ENCODE measurements around the gene ATP10A.

ATP10A gene

GRCh38 chr15:25825207-25825606 is 37.9 kb downstream of the ATP10A start:
- no peak for DNase-seq (ENCODE audit: low spot score)

GRCh38 chr15:25824618-25825017 is 38.5 kb downstream of the ATP10A start:
- no peak for DNase-seq (ENCODE audit: low spot score)

- no peak for DNase-seq (ENCODE audit: low spot score)
Measured at GRCh38 chr15:25812845-25813244, 50.3 kb downstream of the ATP10A start.

DNA sequence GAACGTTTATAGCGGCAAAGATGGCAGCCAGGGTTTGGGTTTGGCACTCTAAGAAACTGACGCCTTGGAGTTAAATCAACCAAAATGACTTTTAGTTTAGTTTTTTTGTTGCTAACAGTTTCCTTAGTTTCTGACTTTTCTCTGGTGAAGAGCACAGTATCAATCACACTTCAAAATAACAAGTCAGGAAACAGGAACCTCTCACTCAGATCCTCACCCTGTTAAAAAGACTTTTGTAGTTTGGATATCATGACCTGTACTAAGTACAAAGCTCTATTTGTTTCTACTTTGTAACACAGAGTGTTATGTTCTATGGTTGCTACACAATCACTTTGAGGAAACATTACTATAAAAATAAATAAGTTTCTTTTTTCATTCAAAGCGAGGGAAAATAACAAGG is 51.1 kb downstream of the ATP10A start:
- no peak for DNase-seq (ENCODE audit: low spot score)

- DNase-seq (ENCODE audit: low spot score) = no peak
Measured at GRCh38 chr15:25811481-25811906, 51.6 kb downstream of the ATP10A start.

DNA sequence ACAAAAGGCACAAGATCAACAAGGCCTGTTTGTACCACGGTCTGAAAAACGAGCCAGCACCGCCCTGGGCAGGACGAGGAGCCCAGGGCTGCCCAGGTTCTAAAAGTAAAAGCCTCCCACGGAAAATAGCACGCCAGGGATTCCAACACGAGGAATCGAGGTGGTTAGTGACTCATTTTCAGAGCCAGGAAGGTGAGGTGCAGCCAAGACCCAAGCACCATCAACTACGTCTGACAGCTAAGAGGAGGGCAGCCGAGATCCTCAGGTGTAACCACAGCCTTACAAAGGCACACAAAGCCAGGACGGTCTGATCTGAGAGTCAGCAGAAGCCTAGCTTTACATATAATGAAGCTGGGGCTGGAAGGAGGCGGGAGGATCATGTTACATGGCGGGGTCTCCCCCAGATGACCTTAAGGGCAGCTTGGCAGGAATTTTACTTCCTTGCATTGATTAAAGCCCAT is 52.5 kb downstream of the ATP10A start:
- no peak for DNase-seq (ENCODE audit: low spot score)

DNA sequence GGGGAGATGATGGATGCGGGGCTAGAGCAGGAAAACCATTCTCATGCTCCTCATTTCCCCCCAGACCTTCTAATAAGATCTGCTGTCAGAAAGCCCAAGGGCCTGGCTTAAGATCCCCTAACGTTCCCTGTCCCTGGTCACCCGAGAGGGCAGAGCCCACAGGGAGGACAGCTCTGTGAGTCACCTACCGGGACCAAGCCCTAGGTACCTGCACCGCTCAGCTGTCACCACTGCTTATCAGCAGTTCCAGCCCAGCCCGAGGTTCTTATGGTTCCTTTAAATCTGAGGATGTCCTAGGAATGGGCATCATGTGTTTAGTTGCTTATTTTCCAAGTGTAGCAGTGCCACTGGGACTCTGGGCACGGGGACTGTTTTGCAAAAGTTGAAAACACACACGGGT is 53.0 kb downstream of the ATP10A start:
- no peak for DNase-seq (ENCODE audit: low spot score)

DNA sequence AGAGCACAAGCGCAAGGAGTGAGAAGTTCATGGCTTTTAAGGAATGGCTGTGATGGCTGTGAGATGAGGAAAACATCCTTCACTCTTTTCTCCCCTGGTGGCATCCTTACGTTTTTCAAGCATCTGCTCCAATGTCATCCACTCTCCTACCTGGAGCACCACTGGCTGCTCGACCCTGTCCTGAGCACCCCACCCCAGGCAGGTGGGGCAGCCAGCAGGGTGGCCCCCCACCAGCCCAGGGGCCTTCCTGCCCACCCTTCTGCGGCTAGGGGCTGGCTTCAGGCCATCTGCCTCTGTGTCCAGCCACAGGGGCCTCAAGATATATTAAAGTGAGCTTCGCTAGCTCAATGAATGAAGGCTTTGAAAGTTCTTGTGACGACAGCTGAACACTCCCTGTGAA is 56.1 kb downstream of the ATP10A start:
- no peak for DNase-seq (ENCODE audit: low spot score)

DNA sequence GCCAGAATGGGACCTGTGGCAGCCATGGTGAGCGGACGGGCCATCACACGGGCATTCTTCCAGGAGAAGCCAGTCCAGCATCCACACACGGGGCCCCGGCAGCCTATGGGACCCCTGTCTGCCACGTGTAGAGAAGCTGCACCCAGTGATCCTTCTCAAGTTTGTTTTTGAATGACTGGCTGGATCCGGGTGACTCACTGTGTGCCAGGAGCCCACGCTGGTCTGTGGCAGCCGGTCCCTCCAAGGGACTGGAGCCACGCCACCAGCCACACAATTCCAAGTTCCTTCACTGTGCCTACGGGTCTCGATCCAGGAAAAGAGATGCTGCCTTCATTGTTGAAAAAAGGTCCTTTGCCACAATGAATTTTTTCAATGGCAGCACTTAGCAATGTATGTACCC is 58.1 kb downstream of the ATP10A start:
- DNase-seq (ENCODE audit: low spot score) = no peak

- DNase-seq (ENCODE audit: low spot score) = no peak
Measured at GRCh38 chr15:25804451-25804850, 58.7 kb downstream of the ATP10A start.

GRCh38 chr15:25803541-25803940 is 59.6 kb downstream of the ATP10A start:
- DNase-seq (ENCODE audit: low spot score) = no peak

DNA sequence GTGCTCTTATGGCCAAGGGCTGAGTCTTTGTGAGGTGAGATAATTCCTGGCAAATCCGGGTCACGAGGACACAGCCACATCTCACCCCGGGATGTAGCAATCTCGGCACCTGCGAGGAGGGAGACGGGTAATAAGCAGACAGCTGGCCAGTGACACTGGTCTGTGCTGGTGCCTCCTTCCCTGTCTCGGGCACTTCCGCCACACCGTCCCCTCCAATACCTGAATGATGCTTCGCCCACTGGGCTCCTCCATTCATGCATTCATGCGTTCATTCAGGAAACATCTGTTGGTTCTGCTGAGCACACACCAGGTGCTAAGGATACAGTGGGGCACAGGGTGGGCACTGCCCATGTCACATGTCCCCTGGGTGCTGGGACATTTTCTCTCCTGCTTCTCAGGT is 60.1 kb downstream of the ATP10A start:
- no peak for DNase-seq (ENCODE audit: low spot score)

- no peak for DNase-seq (ENCODE audit: low spot score)
Measured at GRCh38 chr15:25802285-25802830, 60.8 kb downstream of the ATP10A start.

DNA sequence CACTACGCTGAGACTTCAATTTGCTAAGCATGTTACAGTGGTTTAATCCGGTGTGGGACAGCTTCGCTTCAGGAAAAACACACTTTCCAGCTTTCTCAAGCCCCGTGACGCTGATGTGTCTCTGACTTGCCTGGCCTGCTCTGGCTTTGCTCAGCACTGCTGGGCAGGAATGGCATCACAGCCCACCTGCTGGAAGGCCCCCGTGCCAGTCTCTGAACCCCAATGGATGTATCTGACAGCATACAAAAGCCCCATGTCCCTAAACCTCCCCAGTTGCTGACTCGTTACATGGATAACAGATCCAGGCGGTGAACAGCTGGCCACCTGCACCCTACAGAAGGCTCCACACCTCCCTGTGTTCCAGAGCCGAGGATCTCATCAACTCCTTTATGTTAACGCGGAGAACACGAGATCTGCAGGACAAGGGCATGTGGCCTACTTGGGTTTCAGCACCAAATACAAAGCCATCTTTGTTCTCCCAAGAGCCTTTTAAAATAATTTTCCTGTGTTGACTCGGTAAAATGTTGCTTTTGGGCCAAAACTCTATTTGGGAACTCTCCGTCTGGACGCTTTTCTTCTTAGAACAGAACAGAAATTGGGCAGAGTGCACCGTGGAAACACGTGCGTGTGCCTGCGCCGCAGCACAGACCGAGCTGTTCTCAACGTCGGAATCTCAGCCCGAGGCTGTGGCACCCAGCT is 61.4 kb downstream of the ATP10A start:
- DNase-seq (ENCODE audit: low spot score) = no peak

DNA sequence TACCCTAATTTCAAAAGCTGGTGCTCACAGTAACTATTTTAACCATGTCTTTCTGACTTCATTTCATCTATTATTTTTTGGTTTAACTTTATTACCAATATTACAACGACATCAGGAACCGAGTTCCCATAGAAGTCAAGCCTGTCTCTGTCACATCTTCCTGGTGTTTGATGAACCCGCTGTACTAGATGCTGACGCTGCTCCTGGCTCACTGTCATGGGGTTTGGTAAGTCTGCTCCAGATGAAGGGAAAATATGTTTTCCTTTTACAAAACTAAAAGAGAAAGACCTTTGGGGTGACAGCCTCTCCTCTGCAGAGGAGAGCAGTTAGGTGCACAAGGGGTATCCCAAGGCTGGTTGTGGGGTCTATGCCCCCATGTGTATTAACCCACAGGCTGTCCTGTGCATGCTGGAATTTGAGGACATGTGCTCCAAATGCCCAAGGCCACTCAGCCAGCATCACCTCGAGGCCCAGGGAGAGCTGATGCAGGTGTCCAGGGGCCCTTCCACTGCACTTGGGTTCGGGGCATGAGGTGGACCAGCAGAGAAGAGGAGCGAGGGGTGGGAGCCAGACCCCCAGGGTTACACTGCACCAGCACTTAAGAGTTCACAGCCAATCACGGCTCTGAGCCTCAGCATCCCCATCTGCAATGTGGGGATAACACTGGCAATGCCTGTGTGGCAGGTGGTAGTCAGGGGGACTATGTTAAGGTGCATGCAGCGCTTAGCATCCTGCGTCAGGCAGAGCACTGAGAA is 62.2 kb downstream of the ATP10A start:
- DNase-seq (ENCODE audit: low spot score) = no peak

- no peak for DNase-seq (ENCODE audit: low spot score)
Measured at GRCh38 chr15:25799906-25800700, 63.0 kb downstream of the ATP10A start.

GRCh38 chr15:25797936-25798901 is 64.9 kb downstream of the ATP10A start:
- DNase-seq (ENCODE audit: low spot score) = no peak

GRCh38 chr15:25797511-25797935 is 65.6 kb downstream of the ATP10A start:
- no peak for DNase-seq (ENCODE audit: low spot score)

DNA sequence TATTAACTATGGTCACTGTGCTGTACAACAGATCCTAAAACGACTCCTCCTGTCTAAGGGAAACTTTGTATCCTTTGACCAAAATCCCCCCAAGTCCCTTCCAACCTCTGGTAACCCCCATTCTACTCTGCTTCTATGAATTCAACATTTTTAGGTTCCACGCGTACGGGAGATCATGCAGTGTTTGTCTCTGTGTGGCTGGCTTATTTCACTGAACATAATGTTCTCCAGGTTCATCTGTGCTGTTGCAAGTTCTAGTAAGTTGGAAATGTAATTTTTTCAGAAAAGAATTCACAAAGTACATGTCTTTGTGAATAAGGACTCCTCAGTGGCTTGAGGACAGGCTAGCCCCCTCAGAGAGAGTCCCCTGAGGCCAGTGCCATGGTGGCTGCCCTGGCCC is 66.1 kb downstream of the ATP10A start:
- no peak for DNase-seq (ENCODE audit: low spot score)

GRCh38 chr15:25796395-25796794 is 66.7 kb downstream of the ATP10A start:
- DNase-seq (ENCODE audit: low spot score) = no peak

GRCh38 chr15:25795712-25796111 is 67.4 kb downstream of the ATP10A start:
- DNase-seq (ENCODE audit: low spot score) = no peak
